Neural cell (in vitro differentiated cells): ENCODE measurements around the gene CARD14. TPM values are rescaled to one million over a fixed set of nuclear protein-coding genes. Genes with fewer than 3 reads are reported as not detected.

ENCODE experiments used
- H2AFZ ChIP-seq: fragments of 200-600, 300-800 bp; sonication (generic), shearing (Covaris generic); 2 replicates; pipeline ENCODE4 v1.6.0; 2014; ENCODE audit warnings: low read depth, mild to moderate bottlenecking, antibody characterized with exemption, low read length, moderate library complexity
- H3F3A ChIP-seq: fragments of 200-600 bp; shearing (Covaris generic); 2 replicates; pipeline ENCODE4 v1.6.1; 2016; ENCODE audit warnings: mild to moderate bottlenecking, moderate library complexity, mixed read lengths, antibody characterized with exemption, low read length; ENCODE audit not compliant: insufficient read depth, poor library complexity, severe bottlenecking
- H3K27ac ChIP-seq: fragments of 200-600, 300-800 bp; sonication (generic), shearing (Covaris generic); 2 replicates; pipeline ENCODE4 v1.5.1; 2014; ENCODE audit warnings: mild to moderate bottlenecking, low read length, moderate library complexity
- H3K27me3 ChIP-seq: fragments of 300-800, 200-600 bp; sonication (generic), shearing (Covaris generic); 2 replicates; pipeline ENCODE4 v1.6.0; 2014; ENCODE audit warnings: mild to moderate bottlenecking, low read depth, low read length, moderate library complexity; ENCODE audit not compliant: insufficient read depth
- H3K36me3 ChIP-seq: fragments of 300-800, 200-600 bp; sonication (generic), shearing (Covaris generic); 2 replicates; pipeline ENCODE4 v1.5.1; 2014; ENCODE audit warnings: mild to moderate bottlenecking, antibody characterized with exemption, low read length, moderate library complexity; ENCODE audit not compliant: insufficient read depth
- H3K4me2 ChIP-seq: fragments of 300-800, 200-600 bp; sonication (generic), shearing (Covaris generic); 2 replicates; pipeline ENCODE4 v1.6.0; 2014; ENCODE audit warnings: mild to moderate bottlenecking, low read length
- H3K4me3 ChIP-seq: fragments of 300-800, 200-600 bp; sonication (generic), shearing (Covaris generic); 2 replicates; pipeline ENCODE4 v1.5.1; 2014; ENCODE audit warnings: mild to moderate bottlenecking, low read length, moderate library complexity
- H3K79me2 ChIP-seq: fragments of 200-600 bp; shearing (Covaris generic); replicated peaks from 2 replicates; pipeline ENCODE4 v1.6.0; 2014; ENCODE audit warnings: mild to moderate bottlenecking, low read length, moderate library complexity; ENCODE audit not compliant: insufficient read depth
- H3K9ac ChIP-seq: fragments of 300-800, 200-600 bp; sonication (generic), shearing (Covaris generic); 2 replicates; pipeline ENCODE4 v1.6.1; 2016; ENCODE audit warnings: mild to moderate bottlenecking, low read length, mixed read lengths
- H3K9me2 ChIP-seq: fragments of 200-600 bp; shearing (Covaris generic); 2 replicates; pipeline ENCODE4 v1.6.1; 2016; ENCODE audit warnings: mild to moderate bottlenecking, low read length, mixed read lengths; ENCODE audit not compliant: insufficient read depth
- H3K9me3 ChIP-seq: fragments of 200-600, 300-800 bp; sonication (generic), shearing (Covaris generic); 2 replicates; pipeline ENCODE4 v1.6.1; 2016; ENCODE audit warnings: mild to moderate bottlenecking, mixed run types, low read length, moderate library complexity, mixed read lengths
- H4K20me1 ChIP-seq: fragments of 200-600 bp; shearing (Covaris generic); 2 replicates; pipeline ENCODE4 v1.6.1; 2016; ENCODE audit warnings: mild to moderate bottlenecking, mixed run types; ENCODE audit not compliant: insufficient read depth
- EP300 ChIP-seq: fragments of 450-650 bp; conservative IDR thresholded peaks from 2 replicates; pipeline ENCODE4 v1.6.1; 2014; ENCODE audit warnings: antibody characterized with exemption, mild to moderate bottlenecking, moderate library complexity; ENCODE audit not compliant: poor library complexity, severe bottlenecking
- EZH2 ChIP-seq: fragments of 200-600, 300-800 bp; shearing (Covaris generic), sonication (generic); IDR thresholded peaks from 2 replicates; pipeline ENCODE4 v1.6.1; 2014; ENCODE audit warnings: antibody characterized with exemption, low read length, borderline replicate concordance, mild to moderate bottlenecking; ENCODE audit not compliant: insufficient read depth, poor library complexity, severe bottlenecking
- MXI1 ChIP-seq: fragments of 450-650 bp; conservative IDR thresholded peaks from 2 replicates; pipeline ENCODE4 v1.6.1; 2014; ENCODE audit warnings: antibody characterized with exemption, mild to moderate bottlenecking; ENCODE audit not compliant: poor library complexity, severe bottlenecking
- POLR2AphosphoS5 ChIP-seq: IDR thresholded peaks from 2 replicates; pipeline ENCODE4 v1.6.1; 2012
- RAD21 ChIP-seq: fragments of 450-650 bp; conservative IDR thresholded peaks from 2 replicates; pipeline ENCODE4 v1.6.1; 2014; ENCODE audit warnings: antibody characterized with exemption, mild to moderate bottlenecking, moderate library complexity
- SMC3 ChIP-seq: fragments of 450-650 bp; conservative IDR thresholded peaks from 2 replicates; pipeline ENCODE4 v1.6.1; 2014; ENCODE audit warnings: antibody characterized with exemption, mild to moderate bottlenecking, moderate library complexity; ENCODE audit not compliant: poor library complexity
- TAF1 ChIP-seq: IDR thresholded peaks from 2 replicates; pipeline ENCODE4 v1.6.1; 2012; ENCODE audit warnings: low read depth
- polyA plus RNA-seq: library from polyadenylated mRNA; depleted of rRNA; stranded (reverse); fragments of >200 nt; gene quantifications from 2 replicates; pipeline ENCODE4 v1.2.3, GENCODE V29; 2014
- TF ChIP-seq, protein P1 (sequence below): fragments of 450-650 bp; IDR thresholded peaks from 2 replicates; pipeline ENCODE4 v1.5.1; 2014; ENCODE audit warnings: antibody characterized with exemption, mild to moderate bottlenecking, moderate library complexity; ENCODE audit not compliant: poor library complexity, severe bottlenecking
- TF ChIP-seq, protein P2 (sequence below): IDR thresholded peaks from 2 replicates; pipeline ENCODE4 v1.6.1; 2012; ENCODE audit warnings: borderline replicate concordance

Gene CARD14
- polyA plus RNA-seq, 1 donor from 2014 or later = 0.12 TPM

DNA sequence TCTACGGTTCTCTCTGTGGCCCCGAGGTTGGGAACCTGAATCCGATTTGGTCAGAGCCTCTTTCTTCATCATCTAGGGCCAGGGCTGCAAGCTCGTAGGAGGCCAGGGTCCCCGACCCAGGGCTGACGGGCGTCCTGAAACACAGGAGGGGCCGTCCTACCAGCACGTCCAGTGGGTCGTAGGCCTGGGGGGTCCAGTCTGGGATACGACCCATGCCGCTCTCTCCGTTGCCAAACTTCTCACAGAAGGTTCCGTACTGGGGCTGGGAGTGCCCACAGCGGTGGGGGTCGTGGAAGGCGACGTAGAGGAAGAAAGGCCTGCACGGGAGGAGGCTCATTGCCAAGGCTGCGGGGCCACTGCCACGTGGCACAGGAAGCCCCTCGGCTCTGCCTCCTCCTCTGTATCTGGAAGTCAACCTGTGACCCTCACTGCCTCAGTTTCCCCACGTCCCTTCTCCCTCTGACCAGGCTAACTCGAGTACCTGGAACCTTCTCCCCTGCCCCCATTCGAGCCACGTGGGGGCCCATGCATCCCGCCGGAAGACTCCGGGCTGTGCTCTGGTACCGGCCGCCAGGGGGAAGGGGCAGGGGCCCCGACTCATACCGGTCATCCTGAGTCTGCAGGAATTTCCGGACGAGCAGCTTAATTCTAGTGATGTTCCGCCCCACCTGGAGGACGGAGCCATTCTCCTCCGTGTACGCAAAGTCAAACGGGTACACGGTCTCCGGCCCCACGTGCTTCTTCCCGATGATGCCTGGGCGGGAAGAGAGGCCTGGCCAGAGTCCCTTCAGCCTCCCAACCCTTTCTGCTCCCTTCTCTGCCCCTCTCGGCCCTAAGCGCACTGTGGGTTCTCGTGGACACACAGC, 44.4 kb downstream of the CARD14 start:
- TF ChIP-seq, protein P1, sequence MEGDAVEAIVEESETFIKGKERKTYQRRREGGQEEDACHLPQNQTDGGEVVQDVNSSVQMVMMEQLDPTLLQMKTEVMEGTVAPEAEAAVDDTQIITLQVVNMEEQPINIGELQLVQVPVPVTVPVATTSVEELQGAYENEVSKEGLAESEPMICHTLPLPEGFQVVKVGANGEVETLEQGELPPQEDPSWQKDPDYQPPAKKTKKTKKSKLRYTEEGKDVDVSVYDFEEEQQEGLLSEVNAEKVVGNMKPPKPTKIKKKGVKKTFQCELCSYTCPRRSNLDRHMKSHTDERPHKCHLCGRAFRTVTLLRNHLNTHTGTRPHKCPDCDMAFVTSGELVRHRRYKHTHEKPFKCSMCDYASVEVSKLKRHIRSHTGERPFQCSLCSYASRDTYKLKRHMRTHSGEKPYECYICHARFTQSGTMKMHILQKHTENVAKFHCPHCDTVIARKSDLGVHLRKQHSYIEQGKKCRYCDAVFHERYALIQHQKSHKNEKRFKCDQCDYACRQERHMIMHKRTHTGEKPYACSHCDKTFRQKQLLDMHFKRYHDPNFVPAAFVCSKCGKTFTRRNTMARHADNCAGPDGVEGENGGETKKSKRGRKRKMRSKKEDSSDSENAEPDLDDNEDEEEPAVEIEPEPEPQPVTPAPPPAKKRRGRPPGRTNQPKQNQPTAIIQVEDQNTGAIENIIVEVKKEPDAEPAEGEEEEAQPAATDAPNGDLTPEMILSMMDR = no peak
- TF ChIP-seq POLR2AphosphoS5 = no peak
- Histone ChIP-seq H3K4me2 (no peak overlapping the region), H3K27ac (no peak overlapping the region), H3K9me3 (no peaks in the 10 kb centered on the region), H3K36me3 (no peaks in the 10 kb centered on the region), H3K27me3 (no peaks in the 10 kb centered on the region), H2AFZ (no peak overlapping the region), H3K4me3 (no peak overlapping the region), H4K20me1 (no peaks in the 10 kb centered on the region), H3K9me2 (no peaks in the 10 kb centered on the region), H3K9ac (no peak overlapping the region), H3K79me2 (no peaks in the 10 kb centered on the region), H3F3A (no peaks in the 10 kb centered on the region)

DNA sequence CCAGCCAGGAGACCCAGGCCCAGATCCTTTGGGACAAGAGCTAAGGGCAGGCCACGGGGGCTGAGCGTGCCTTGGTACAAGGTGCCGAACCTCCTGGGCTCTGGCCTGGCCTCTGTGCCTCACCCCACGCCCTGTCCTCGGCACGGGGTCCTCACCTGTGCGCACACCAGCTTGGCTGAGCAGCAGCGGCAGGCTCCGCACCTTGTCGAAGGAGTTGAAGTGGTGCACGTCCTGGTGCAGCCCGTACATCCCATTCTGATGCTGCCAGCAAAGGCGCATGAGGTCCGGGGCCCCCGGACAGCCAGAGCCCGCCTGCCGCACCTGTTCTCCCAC, 45.0 kb downstream of the CARD14 start:
- Histone ChIP-seq H4K20me1 (no peaks in the 10 kb centered on the region), H3K79me2 (no peaks in the 10 kb centered on the region), H3F3A (no peaks in the 10 kb centered on the region), H3K36me3 (no peaks in the 10 kb centered on the region), H3K9me3 (no peaks in the 10 kb centered on the region), H3K4me2 (no peak overlapping the region), H2AFZ (no peak overlapping the region), H3K4me3 (no peak overlapping the region), H3K9ac (no peak overlapping the region), H3K27me3 (no peaks in the 10 kb centered on the region), H3K9me2 (no peaks in the 10 kb centered on the region), H3K27ac (no peak overlapping the region)
- TF ChIP-seq, protein P2, sequence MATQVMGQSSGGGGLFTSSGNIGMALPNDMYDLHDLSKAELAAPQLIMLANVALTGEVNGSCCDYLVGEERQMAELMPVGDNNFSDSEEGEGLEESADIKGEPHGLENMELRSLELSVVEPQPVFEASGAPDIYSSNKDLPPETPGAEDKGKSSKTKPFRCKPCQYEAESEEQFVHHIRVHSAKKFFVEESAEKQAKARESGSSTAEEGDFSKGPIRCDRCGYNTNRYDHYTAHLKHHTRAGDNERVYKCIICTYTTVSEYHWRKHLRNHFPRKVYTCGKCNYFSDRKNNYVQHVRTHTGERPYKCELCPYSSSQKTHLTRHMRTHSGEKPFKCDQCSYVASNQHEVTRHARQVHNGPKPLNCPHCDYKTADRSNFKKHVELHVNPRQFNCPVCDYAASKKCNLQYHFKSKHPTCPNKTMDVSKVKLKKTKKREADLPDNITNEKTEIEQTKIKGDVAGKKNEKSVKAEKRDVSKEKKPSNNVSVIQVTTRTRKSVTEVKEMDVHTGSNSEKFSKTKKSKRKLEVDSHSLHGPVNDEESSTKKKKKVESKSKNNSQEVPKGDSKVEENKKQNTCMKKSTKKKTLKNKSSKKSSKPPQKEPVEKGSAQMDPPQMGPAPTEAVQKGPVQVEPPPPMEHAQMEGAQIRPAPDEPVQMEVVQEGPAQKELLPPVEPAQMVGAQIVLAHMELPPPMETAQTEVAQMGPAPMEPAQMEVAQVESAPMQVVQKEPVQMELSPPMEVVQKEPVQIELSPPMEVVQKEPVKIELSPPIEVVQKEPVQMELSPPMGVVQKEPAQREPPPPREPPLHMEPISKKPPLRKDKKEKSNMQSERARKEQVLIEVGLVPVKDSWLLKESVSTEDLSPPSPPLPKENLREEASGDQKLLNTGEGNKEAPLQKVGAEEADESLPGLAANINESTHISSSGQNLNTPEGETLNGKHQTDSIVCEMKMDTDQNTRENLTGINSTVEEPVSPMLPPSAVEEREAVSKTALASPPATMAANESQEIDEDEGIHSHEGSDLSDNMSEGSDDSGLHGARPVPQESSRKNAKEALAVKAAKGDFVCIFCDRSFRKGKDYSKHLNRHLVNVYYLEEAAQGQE = no peak
- TF ChIP-seq RAD21 (no peak), EZH2 (no peak), POLR2AphosphoS5 (no peak), TAF1 (no peak), MXI1 (no peak), SMC3 (no peak), EP300 (no peak)
- TF ChIP-seq, protein P1 = no peak
